Nephron (organoid): ENCODE results near the gene CTSF.
"Not testable (repeated sequence)": the region's sequence is repeated elsewhere in the genome, so short reads cannot be mapped to it uniquely, and the experiment has no call there.

ENCODE experiments used
- H3K27ac Mint-ChIP-seq, 3 experiments: 2 replicates each; pipeline ENCODE4 v1.8.0; 2020; ENCODE audit warnings: mixed read lengths in 3 of 3, mild to moderate bottlenecking in 2 of 3, moderate library complexity in 1 of 3
- H3K27me3 Mint-ChIP-seq: 2 replicates; pipeline ENCODE4 v1.8.0; 2021; ENCODE audit warnings: low read depth, mild to moderate bottlenecking, moderate library complexity, mixed read lengths
- H3K36me3 Mint-ChIP-seq: 2 replicates; pipeline ENCODE4 v1.8.0; 2020; ENCODE audit warnings: low read depth, mixed read lengths
- H3K4me1 Mint-ChIP-seq: 2 replicates; pipeline ENCODE4 v1.8.0; 2020; ENCODE audit warnings: mixed read lengths
- H3K4me3 Mint-ChIP-seq, 3 experiments: 2 replicates each; pipeline ENCODE4 v1.8.0; 2020; ENCODE audit warnings: mild to moderate bottlenecking in 3 of 3, mixed read lengths in 3 of 3, moderate library complexity in 2 of 3
- H3K9me3 Mint-ChIP-seq: 2 replicates; pipeline ENCODE4 v1.8.0; 2020; ENCODE audit warnings: mixed read lengths
- TF ChIP-seq, protein P1 (sequence below), 3 experiments: fragments of 200-600 bp; sonication (generic); IDR thresholded peaks; one replicate each; pipeline ENCODE4 v1.5.0; 2021; ENCODE audit warnings: antibody characterized with exemption in 3 of 3; ENCODE audit not compliant: unreplicated experiment in 3 of 3

Gene CTSF

DNA sequence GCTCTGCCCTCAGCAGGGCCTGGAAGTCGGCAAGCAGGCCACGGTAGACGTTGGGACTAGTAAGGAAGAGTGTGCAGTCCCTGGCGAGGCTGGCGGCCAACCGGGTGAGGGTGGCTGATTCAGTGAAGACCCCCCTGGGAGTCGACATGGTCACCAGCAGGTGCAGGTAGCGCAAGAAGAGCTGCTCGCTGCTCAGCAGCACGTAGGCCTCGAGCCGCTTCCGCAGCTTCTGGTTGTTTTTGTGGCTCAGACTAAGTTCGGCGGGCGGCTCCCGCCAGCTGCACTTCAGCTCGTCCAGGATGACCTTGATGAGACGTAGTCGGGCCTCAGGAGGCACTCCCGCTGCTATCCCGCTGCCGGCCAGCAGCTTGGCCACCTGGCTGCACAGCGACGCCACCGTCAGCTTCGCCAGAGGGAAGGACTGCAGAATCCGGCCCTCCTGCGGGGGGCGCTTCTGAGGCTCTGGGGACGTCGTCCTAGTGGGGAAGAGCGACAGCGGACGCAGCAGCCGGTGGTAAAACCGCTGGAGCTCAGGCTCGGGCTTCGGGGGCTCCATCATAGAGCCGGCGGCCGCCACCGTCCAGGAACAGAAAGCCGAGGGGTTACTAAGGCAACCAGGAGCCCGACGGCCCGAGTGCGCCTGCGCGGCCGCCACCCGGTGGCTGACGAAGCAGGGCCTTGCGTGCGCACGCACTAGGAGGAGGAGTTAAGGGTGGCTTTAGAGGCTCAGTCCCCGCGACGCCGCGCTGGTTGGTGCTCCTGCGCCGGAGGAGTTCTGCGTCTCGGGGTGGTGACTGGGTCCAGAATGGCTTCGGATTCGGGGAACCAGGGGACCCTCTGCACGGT lies 24.3 kb upstream of the CTSF start, which contains the start of the genes CCDC87 and CCS:
CCDC87 (minus strand) TSS at position 607 of the 846 bp plus-strand sequence; CDS start at position 559, 48 bp downstream.
CCS (plus strand) TSS at position 729 of the 846 bp plus-strand sequence; CDS start at position 806, 77 bp downstream.
- no peaks in the 10 kb centered on the region for H3K27me3 Mint-ChIP-seq
- peak within 1 kb of the TSS; percentile 89 to 97 (median 95) for H3K27ac Mint-ChIP-seq
- H3K4me3 Mint-ChIP-seq: peak within 1 kb of the TSS; percentile 99 to 100 (median 100)
- H3K4me1 Mint-ChIP-seq: peaks cover 19% of the 10 kb centered on the region
- H3K9me3 Mint-ChIP-seq: peaks cover 13% of the 10 kb centered on the region
- peaks cover 4% of the 10 kb centered on the region for H3K36me3 Mint-ChIP-seq
- TF ChIP-seq, protein P1, sequence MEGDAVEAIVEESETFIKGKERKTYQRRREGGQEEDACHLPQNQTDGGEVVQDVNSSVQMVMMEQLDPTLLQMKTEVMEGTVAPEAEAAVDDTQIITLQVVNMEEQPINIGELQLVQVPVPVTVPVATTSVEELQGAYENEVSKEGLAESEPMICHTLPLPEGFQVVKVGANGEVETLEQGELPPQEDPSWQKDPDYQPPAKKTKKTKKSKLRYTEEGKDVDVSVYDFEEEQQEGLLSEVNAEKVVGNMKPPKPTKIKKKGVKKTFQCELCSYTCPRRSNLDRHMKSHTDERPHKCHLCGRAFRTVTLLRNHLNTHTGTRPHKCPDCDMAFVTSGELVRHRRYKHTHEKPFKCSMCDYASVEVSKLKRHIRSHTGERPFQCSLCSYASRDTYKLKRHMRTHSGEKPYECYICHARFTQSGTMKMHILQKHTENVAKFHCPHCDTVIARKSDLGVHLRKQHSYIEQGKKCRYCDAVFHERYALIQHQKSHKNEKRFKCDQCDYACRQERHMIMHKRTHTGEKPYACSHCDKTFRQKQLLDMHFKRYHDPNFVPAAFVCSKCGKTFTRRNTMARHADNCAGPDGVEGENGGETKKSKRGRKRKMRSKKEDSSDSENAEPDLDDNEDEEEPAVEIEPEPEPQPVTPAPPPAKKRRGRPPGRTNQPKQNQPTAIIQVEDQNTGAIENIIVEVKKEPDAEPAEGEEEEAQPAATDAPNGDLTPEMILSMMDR (IDR thresholded peaks at IDR 0.05; ENCODE audit: unreplicated experiment in 3 of 3): peak; percentile 50 to 71 (median 56)

- Mint-ChIP-seq H3K9me3 (peaks cover 18% of the 10 kb centered on the region), H3K27me3 (no peaks in the 10 kb centered on the region), H3K36me3 (no peaks in the 10 kb centered on the region), H3K27ac (no peak overlapping the region), H3K4me3 (peak overlapping the region; percentile 52 to 100 (median 54)), H3K4me1 (peaks cover 19% of the 10 kb centered on the region)
- TF ChIP-seq, protein P1 (IDR thresholded peaks at IDR 0.05; ENCODE audit: unreplicated experiment in 3 of 3): no peak
Observed at GRCh38 chr11:66591175-66591574, 22.8 kb upstream of the CTSF start.

- H3K4me3 Mint-ChIP-seq: peak overlapping the region; percentile 34 to 64 (median 53)
- peaks cover 12% of the 10 kb centered on the region for H3K4me1 Mint-ChIP-seq
- no peaks in the 10 kb centered on the region for H3K36me3 Mint-ChIP-seq
- H3K27me3 Mint-ChIP-seq: peaks cover 2% of the 10 kb centered on the region
- H3K9me3 Mint-ChIP-seq: peaks cover 20% of the 10 kb centered on the region
- TF ChIP-seq, protein P1 (IDR thresholded peaks at IDR 0.05; ENCODE audit: unreplicated experiment in 3 of 3): no peak
- no peak overlapping the region for H3K27ac Mint-ChIP-seq
Observed at GRCh38 chr11:66589996-66590675, 21.7 kb upstream of the CTSF start.

GRCh38 chr11:66589315-66589714 lies 20.9 kb upstream of the CTSF start:
- not testable (repeated sequence) for H3K4me1 Mint-ChIP-seq, H3K4me3 Mint-ChIP-seq, H3K27me3 Mint-ChIP-seq, H3K36me3 Mint-ChIP-seq, H3K27ac Mint-ChIP-seq
- H3K9me3 Mint-ChIP-seq: peaks cover 20% of the 10 kb centered on the region

- peaks cover 6% of the 10 kb centered on the region for H3K27me3 Mint-ChIP-seq
- H3K27ac Mint-ChIP-seq: no peak overlapping the region
- H3K9me3 Mint-ChIP-seq: peaks cover 19% of the 10 kb centered on the region
- TF ChIP-seq, protein P1 (IDR thresholded peaks at IDR 0.05; ENCODE audit: unreplicated experiment in 3 of 3): no peak
- no peaks in the 10 kb centered on the region for H3K36me3 Mint-ChIP-seq
- H3K4me3 Mint-ChIP-seq: no peak overlapping the region
- peaks cover 7% of the 10 kb centered on the region for H3K4me1 Mint-ChIP-seq
Observed at GRCh38 chr11:66586136-66586535, 17.7 kb upstream of the CTSF start.

DNA sequence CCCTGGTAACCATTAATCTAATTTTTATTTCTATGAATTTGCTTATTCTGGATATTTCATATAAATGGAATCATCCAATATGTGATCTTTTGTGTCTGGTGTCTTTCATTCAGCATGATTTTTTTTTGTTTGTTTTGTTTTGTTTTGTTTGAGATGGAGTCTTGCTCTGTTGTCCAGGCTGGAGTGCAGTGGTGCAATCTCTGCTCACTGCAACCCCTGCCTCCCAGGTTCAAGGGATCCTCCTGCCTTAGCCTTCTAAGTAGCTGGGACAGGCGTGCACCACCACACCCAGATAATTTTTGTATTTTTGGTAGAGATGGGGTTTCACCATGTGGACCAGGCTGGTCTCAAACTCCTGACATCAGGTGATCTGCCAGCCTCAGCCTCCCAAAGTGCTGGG lies 17.0 kb upstream of the CTSF start:
- H3K36me3 Mint-ChIP-seq, H3K27me3 Mint-ChIP-seq, H3K4me3 Mint-ChIP-seq, H3K27ac Mint-ChIP-seq: not testable (repeated sequence)
- Mint-ChIP-seq H3K9me3 (peaks cover 15% of the 10 kb centered on the region), H3K4me1 (peaks cover 13% of the 10 kb centered on the region)

DNA sequence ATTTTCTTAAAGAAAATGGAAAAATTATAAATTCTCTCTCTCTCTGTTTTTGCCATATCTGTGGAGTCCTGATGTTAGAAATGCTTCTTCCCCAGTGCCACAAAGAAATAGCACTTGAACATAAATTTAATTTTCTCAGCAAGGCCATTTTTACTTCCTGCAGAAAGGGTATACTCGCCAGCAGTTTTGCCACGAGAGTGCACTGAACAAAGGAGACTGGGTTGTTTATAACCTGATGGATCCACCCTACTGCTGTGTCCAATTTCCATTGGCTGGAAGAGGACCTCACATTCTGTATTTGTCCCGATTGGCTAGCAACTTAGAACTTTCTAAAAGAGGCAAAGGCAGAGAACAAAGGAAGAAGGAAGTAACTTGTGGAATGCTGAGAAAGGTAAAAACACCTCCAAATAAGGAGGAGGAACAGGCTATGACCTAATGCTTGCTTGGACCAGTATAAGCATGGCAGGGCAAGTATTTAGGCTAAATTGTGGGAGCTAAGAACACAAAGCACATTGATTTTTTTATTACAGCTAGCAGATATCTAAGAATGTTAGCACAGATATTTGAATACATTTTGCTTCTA lies 14.2 kb upstream of the CTSF start:
- Mint-ChIP-seq H3K27ac (peak overlapping the region; percentile 4 to 69 (median 55)), H3K4me1 (peaks cover 23% of the 10 kb centered on the region), H3K4me3 (peak overlapping the region in 1 of 3 experiments; percentile 7)
- not testable (repeated sequence) for H3K36me3 Mint-ChIP-seq, H3K27me3 Mint-ChIP-seq, H3K9me3 Mint-ChIP-seq
